HepG2 (cell line): ENCODE results near the gene HSD17B8. TPM values are rescaled to one million over a fixed set of nuclear protein-coding genes. Genes with fewer than 3 reads are reported as not detected.

Source experiments
- ATF7 ChIP-seq, 2 experiments: fragments of 450-650 bp in 1 of 2; sonication (generic) in 1 of 2; formaldehyde crosslinking in 1 of 2; IDR thresholded peaks; 2 replicates each; pipeline versions ENCODE4 v1.4.0 to v1.6.1; 2016 to 2020; ENCODE audit warnings: antibody characterized with exemption in 1 of 2, mild to moderate bottlenecking in 1 of 2, missing genetic modification reagents in 1 of 2
- BRF2 ChIP-seq: sonication (generic); formaldehyde crosslinking; IDR thresholded peaks from 2 replicates; pipeline ENCODE4 v1.8.1; 2022; ENCODE audit warnings: mild to moderate bottlenecking, missing genetic modification reagents
- CC2D1A ChIP-seq: sonication (generic); formaldehyde crosslinking; IDR thresholded peaks from 2 replicates; pipeline ENCODE4 v1.8.1; 2023; ENCODE audit warnings: mild to moderate bottlenecking, missing genetic modification reagents
- CHD2 ChIP-seq: IDR thresholded peaks from 2 replicates; pipeline ENCODE4 v1.6.1; 2011; ENCODE audit warnings: low read depth, low read length, improper control_type of control experiment
- DNMT3B ChIP-seq: conservative IDR thresholded peaks from 2 replicates; pipeline ENCODE4 v1.6.1; 2016; ENCODE audit warnings: missing biosample characterization, control low read depth
- FOXA3 ChIP-seq: IDR thresholded peaks from 2 replicates; pipeline ENCODE4 v1.6.1; 2016; ENCODE audit warnings: missing genetic modification reagents, missing compliant biosample characterization
- GATA4 ChIP-seq: sonication (generic); IDR thresholded peaks from 2 replicates; pipeline ENCODE4 v1.6.1; 2016; ENCODE audit warnings: antibody characterized with exemption, low read depth, borderline replicate concordance
- HNRNPL ChIP-seq: fragments of 200-400 bp; formaldehyde crosslinking; IDR thresholded peaks from 2 replicates; pipeline ENCODE4 v1.6.1; 2017; ENCODE audit warnings: mild to moderate bottlenecking, low read depth, low read length
- HOXA3 ChIP-seq: sonication (generic); formaldehyde crosslinking; IDR thresholded peaks from 2 replicates; pipeline ENCODE4 v1.5.0; 2020; ENCODE audit warnings: missing genetic modification reagents
- IKZF5 ChIP-seq: IDR thresholded peaks from 2 replicates; pipeline ENCODE4 v1.6.1; 2018; ENCODE audit warnings: missing genetic modification reagents, mild to moderate bottlenecking, missing compliant biosample characterization
- KDM6A ChIP-seq: IDR thresholded peaks from 2 replicates; pipeline ENCODE4 v1.6.1; 2016; ENCODE audit warnings: low read depth
- NFKBIZ ChIP-seq: IDR thresholded peaks from 2 replicates; pipeline ENCODE4 v1.6.1; 2018; ENCODE audit warnings: missing genetic modification reagents, missing compliant biosample characterization
- NR2C2 ChIP-seq: sonication (generic); formaldehyde crosslinking; IDR thresholded peaks from 2 replicates; pipeline ENCODE4 v1.4.0; 2020; ENCODE audit warnings: missing genetic modification reagents, mild to moderate bottlenecking, moderate library complexity, borderline replicate concordance
- PBX3 ChIP-seq: sonication (generic); formaldehyde crosslinking; IDR thresholded peaks from 2 replicates; pipeline ENCODE4 v1.8.1; 2023; ENCODE audit warnings: missing genetic modification reagents, inconsistent platforms, borderline replicate concordance
- PCBP1 ChIP-seq: fragments of 200-400 bp; formaldehyde crosslinking; IDR thresholded peaks from 2 replicates; pipeline ENCODE4 v1.6.1; 2017; ENCODE audit warnings: mild to moderate bottlenecking, low read depth, low read length, borderline replicate concordance
- RARG ChIP-seq: sonication (generic); formaldehyde crosslinking; IDR thresholded peaks from 2 replicates; pipeline ENCODE4 v1.4.0; 2020; ENCODE audit warnings: low read depth, mild to moderate bottlenecking, missing genetic modification reagents
- RBFOX2 ChIP-seq: fragments of 200-400 bp; formaldehyde crosslinking; IDR thresholded peaks from 2 replicates; pipeline ENCODE4 v1.6.1; 2017; ENCODE audit warnings: low read depth, mild to moderate bottlenecking, low read length
- THYN1 ChIP-seq: sonication (generic); formaldehyde crosslinking; IDR thresholded peaks from 2 replicates; pipeline ENCODE4 v1.8.1; 2023; ENCODE audit warnings: low read depth, mild to moderate bottlenecking, moderate library complexity, missing genetic modification reagents, borderline replicate concordance
- ZMYM3 ChIP-seq: sonication (generic); formaldehyde crosslinking; IDR thresholded peaks from 2 replicates; pipeline ENCODE4 v1.5.1; 2020; ENCODE audit warnings: mild to moderate bottlenecking, missing genetic modification reagents
- ZNF501 ChIP-seq: sonication (generic); formaldehyde crosslinking; IDR thresholded peaks from 2 replicates; pipeline ENCODE4 v1.5.1; 2020; ENCODE audit warnings: mild to moderate bottlenecking, moderate library complexity, missing genetic modification reagents
- polyA plus RNA-seq, 8 experiments: library from polyadenylated mRNA; depleted of rRNA in 3 of 8; stranded (reverse) in 7 of 8; unstranded in 1 of 8; fragments of >200 nt; fragmentation: Illumina TruSeq in 4 of 8; extraction: Trizol in 4 of 8; gene quantifications; 2 replicates each; pipeline versions ENCODE4 v1.2.1 to v1.2.3, GENCODE V29; 2011 to 2016; ENCODE audit warnings: low read depth in 4 of 8, missing spikeins in 1 of 8, mixed read lengths in 1 of 8; ENCODE audit not compliant: insufficient read depth in 1 of 8
- total RNA-seq, 5 experiments: library from RNA; depleted of rRNA; stranded (reverse); fragments of >200 nt; fragmentation: Illumina TruSeq; extraction: Trizol; gene quantifications; 2 replicates each; pipeline ENCODE4 v1.2.3, GENCODE V29; 2016; ENCODE audit warnings: low read depth in 1 of 5
- TF ChIP-seq, protein P1 (sequence below): sonication (generic); formaldehyde crosslinking; IDR thresholded peaks from 2 replicates; pipeline ENCODE4 v1.8.0; 2022; ENCODE audit warnings: missing genetic modification reagents, low read depth, mild to moderate bottlenecking, borderline replicate concordance
- TF ChIP-seq, protein P2 (sequence below): sonication (generic); formaldehyde crosslinking; IDR thresholded peaks from 2 replicates; pipeline ENCODE4 v1.4.0; 2020; ENCODE audit warnings: missing genetic modification reagents, borderline replicate concordance

Gene HSD17B8
- total and polyA plus RNA-seq, 2 of the 13 experiments (the other 11 are each of a cell fraction or from before 2014, with no cell fraction given) = 12.6 to 20.1 TPM

DNA sequence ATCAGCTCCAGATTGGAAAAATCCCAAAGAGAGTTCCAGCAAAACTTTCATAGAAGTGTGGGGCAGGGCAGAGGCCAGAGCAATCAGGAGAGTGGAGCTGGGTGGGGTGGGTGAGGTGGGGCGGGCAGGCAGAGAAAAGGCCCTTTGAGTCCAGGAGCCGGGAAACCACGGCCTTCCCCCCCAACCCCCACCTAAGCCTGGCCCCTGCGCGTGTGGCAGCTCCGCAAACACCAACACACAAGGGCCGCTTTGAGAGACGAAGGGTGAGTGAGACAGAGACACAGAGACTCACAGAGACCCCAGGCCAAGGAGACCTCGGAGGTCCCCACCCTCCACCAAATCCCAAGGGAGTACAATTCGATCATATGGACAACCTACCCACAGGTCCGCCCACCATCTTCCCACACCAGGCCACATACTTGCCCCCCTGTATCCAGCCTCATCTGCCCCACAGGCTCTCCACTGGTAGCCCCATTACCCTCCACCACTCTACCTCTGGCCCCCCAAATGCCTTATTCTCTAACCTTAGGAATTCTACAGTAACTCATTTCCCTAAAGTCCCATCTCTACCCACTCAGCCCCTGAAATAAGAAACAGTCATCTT, 13.8 kb upstream of the HSD17B8 start (continued):
- TF ChIP-seq, protein P1, sequence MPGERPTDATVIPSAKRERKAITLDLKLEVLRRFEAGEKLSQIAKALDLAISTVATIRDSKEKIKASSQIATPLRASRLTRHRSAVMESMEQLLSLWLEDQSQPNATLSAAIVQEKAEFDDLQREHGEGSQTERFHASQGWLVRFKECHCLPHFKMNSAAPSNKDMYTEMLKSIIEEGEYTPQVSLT (CRISPR knock-in tag) = no peak
- 0 out of 2 replicates have a peak, but pooled peaks have one; percentile 28 for TF ChIP-seq KDM6A (CRISPR knock-in tag)
- no peak for TF ChIP-seq DNMT3B
- no peak for TF ChIP-seq THYN1 (CRISPR knock-in tag)
- TF ChIP-seq CC2D1A = no peak
- TF ChIP-seq, protein P2, sequence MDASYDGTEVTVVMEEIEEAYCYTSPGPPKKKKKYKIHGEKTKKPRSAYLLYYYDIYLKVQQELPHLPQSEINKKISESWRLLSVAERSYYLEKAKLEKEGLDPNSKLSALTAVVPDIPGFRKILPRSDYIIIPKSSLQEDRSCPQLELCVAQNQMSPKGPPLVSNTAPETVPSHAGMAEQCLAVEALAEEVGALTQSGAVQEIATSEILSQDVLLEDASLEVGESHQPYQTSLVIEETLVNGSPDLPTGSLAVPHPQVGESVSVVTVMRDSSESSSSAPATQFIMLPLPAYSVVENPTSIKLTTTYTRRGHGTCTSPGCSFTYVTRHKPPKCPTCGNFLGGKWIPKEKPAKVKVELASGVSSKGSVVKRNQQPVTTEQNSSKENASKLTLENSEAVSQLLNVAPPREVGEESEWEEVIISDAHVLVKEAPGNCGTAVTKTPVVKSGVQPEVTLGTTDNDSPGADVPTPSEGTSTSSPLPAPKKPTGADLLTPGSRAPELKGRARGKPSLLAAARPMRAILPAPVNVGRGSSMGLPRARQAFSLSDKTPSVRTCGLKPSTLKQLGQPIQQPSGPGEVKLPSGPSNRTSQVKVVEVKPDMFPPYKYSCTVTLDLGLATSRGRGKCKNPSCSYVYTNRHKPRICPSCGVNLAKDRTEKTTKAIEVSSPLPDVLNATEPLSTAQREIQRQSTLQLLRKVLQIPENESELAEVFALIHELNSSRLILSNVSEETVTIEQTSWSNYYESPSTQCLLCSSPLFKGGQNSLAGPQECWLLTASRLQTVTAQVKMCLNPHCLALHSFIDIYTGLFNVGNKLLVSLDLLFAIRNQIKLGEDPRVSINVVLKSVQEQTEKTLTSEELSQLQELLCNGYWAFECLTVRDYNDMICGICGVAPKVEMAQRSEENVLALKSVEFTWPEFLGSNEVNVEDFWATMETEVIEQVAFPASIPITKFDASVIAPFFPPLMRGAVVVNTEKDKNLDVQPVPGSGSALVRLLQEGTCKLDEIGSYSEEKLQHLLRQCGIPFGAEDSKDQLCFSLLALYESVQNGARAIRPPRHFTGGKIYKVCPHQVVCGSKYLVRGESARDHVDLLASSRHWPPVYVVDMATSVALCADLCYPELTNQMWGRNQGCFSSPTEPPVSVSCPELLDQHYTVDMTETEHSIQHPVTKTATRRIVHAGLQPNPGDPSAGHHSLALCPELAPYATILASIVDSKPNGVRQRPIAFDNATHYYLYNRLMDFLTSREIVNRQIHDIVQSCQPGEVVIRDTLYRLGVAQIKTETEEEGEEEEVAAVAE (CRISPR knock-in tag) = no peak
- 0 out of 2 replicates have a peak, but pooled peaks have one; percentile 15 for TF ChIP-seq ZNF501 (CRISPR knock-in tag)
- no peak for TF ChIP-seq RBFOX2
- TF ChIP-seq PBX3 (CRISPR knock-in tag) = no peak
- TF ChIP-seq FOXA3 (CRISPR knock-in tag) = peak; percentile 42; the same call in 1 of the 2 replicates
- TF ChIP-seq NFKBIZ (CRISPR knock-in tag) = no peak
- no peak for TF ChIP-seq GATA4
- TF ChIP-seq RARG = no peak
- no peak for TF ChIP-seq ATF7 (IDR thresholded peaks at IDR 0.05)
- TF ChIP-seq ATF7 (CRISPR knock-in tag; IDR thresholded peaks at IDR 0.05) = no peak
- TF ChIP-seq ZMYM3 (CRISPR knock-in tag) = no peak
- TF ChIP-seq CHD2 = no peak
- no peak for TF ChIP-seq HOXA3 (CRISPR knock-in tag)
- TF ChIP-seq NR2C2 (CRISPR knock-in tag) = no peak
- TF ChIP-seq PCBP1 = 0 out of 2 replicates have a peak, but pooled peaks have one; percentile 53
- no peak for TF ChIP-seq IKZF5 (CRISPR knock-in tag)
- TF ChIP-seq HNRNPL = peak; percentile 54; the same call in 1 of the 2 replicates
- TF ChIP-seq BRF2 (CRISPR knock-in tag) = no peak
